Hematopoietic multipotent progenitor cell treated with erythropoietin and hydrocortisone succinate and interleukin-3 and kit ligand, for 8 days (in vitro differentiated cells): ENCODE data around the gene PRKN.

Experiments used
- DNase-seq: peaks from one replicate; pipeline ENCODE4 v3.0.0-alpha.2; 2015

PRKN gene

GRCh38 chr6:162019349-162019748 lies 708.2 kb downstream of the PRKN start:
- no peak for DNase-seq

- no peak for DNase-seq
These were observed 710.0 kb downstream of the PRKN start for GRCh38 chr6:162017536-162017935.

- no peak for DNase-seq
These were observed 713.3 kb downstream of the PRKN start for GRCh38 chr6:162014069-162014811.

GRCh38 chr6:162005372-162005771 lies 722.2 kb downstream of the PRKN start:
- DNase-seq = no peak

GRCh38 chr6:161996783-161997182 lies 730.8 kb downstream of the PRKN start:
- no peak for DNase-seq

GRCh38 chr6:161985876-161986423 lies 741.6 kb downstream of the PRKN start:
- DNase-seq = no peak

- no peak for DNase-seq
These were observed 742.9 kb downstream of the PRKN start for GRCh38 chr6:161984713-161985112.

GRCh38 chr6:161976553-161976952 lies 751.0 kb downstream of the PRKN start:
- no peak for DNase-seq

- DNase-seq = no peak
These were observed 754.5 kb downstream of the PRKN start for GRCh38 chr6:161973064-161973463.

GRCh38 chr6:161971043-161971442 lies 756.5 kb downstream of the PRKN start:
- DNase-seq = no peak

- no peak for DNase-seq
These were observed 763.8 kb downstream of the PRKN start for GRCh38 chr6:161963634-161964234.

- no peak for DNase-seq
These were observed 764.4 kb downstream of the PRKN start for GRCh38 chr6:161963181-161963580.

- no peak for DNase-seq
These were observed 765.8 kb downstream of the PRKN start for GRCh38 chr6:161961796-161962195.

GRCh38 chr6:161961046-161961445 lies 766.5 kb downstream of the PRKN start:
- DNase-seq = no peak

- no peak for DNase-seq
These were observed 768.5 kb downstream of the PRKN start for GRCh38 chr6:161959072-161959471.

GRCh38 chr6:161956082-161956481 lies 771.5 kb downstream of the PRKN start:
- no peak for DNase-seq

- DNase-seq = no peak
These were observed 772.8 kb downstream of the PRKN start for GRCh38 chr6:161954699-161955276.

GRCh38 chr6:161954077-161954476 lies 773.5 kb downstream of the PRKN start:
- DNase-seq = no peak

- DNase-seq = no peak
These were observed 776.4 kb downstream of the PRKN start for GRCh38 chr6:161951126-161951525.

GRCh38 chr6:161949531-161949930 lies 778.0 kb downstream of the PRKN start:
- DNase-seq = no peak

GRCh38 chr6:161948462-161948861 lies 779.1 kb downstream of the PRKN start:
- no peak for DNase-seq

- DNase-seq = no peak
These were observed 780.2 kb downstream of the PRKN start for GRCh38 chr6:161947371-161947770.

GRCh38 chr6:161946461-161946860 lies 781.1 kb downstream of the PRKN start:
- DNase-seq = no peak

GRCh38 chr6:161943561-161943960 lies 784.0 kb downstream of the PRKN start:
- no peak for DNase-seq
